HCEC 1CT (cell line): ENCODE measurements around the gene TMEM45A.
"Not testable (repeated sequence)": the region's sequence is repeated elsewhere in the genome, so short reads cannot be mapped to it uniquely, and the experiment has no call there.

Experiments used
- DNase-seq: peaks from one replicate; pipeline ENCODE4 v3.0.0-alpha.2; 2017

Gene TMEM45A

DNA sequence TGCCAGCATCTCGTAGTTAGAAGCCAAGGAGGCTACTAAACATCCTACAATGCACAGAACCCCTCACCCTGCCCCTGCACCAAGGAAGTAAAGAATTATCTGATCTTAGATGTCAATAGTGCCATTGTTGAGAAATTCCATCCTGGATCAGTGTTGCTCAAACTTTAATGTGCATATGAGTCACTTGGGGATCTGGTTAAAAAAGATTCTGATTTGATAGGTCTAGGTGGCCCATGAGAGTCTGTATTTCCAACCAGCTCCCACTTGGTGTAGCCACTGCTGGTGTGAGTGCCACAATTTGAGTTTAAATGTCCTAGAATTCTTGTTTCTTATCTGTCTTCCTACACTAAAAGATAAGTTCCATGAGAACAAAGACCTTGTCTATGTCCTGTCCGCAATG lies 43.7 kb downstream of the TMEM45A start:
- peak; percentile 49 for DNase-seq

DNA sequence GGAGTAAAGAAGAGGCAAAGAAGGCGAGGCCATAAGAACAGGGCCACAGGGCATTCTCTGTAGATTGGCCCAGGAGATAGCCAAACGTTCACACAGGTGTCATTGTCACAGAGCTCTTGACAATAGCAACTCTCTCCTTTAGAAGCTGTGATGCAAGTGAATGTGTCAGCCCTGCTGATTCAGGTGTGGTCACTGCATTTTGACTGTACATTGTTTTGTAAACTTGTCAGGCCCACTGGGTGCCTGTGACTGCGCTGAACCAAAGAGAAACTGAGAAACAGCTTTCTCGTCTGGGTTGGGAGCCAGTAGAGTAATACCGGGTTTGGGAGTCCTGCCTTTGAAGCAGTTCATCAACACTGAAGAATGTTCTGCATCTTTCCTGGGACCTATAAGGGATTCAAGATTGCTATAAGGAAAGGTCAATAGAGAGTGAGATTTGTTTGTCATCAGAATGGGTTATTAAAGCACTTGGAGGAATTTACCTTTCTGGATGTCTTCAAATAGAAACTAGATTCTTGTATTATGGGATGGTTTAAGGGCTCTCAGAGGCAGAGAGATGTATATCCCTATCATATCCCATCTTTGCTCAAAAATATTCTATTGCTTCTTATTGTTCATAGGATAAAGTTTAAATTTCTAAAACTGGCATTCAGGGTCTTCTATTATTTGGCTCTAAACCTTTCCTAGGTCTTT lies 45.4 kb downstream of the TMEM45A start:
- DNase-seq: no peak

DNA sequence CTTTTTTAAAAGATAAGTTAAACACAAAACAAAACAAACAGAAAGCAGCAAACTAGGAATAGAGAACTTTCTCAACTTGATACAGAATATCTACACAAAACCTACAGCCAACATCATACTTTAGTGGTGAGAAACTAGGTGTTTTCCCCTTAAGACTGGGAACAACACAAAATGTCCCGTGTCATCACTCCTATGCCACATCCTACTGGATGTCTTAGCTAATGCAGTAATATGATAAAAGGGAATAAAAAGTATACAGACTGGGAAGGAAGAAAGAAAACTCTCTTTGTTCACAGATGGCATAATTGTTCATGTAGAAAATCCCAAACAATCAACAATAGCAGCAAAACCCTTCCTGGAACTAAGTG lies 45.9 kb downstream of the TMEM45A start:
- no peak for DNase-seq

DNA sequence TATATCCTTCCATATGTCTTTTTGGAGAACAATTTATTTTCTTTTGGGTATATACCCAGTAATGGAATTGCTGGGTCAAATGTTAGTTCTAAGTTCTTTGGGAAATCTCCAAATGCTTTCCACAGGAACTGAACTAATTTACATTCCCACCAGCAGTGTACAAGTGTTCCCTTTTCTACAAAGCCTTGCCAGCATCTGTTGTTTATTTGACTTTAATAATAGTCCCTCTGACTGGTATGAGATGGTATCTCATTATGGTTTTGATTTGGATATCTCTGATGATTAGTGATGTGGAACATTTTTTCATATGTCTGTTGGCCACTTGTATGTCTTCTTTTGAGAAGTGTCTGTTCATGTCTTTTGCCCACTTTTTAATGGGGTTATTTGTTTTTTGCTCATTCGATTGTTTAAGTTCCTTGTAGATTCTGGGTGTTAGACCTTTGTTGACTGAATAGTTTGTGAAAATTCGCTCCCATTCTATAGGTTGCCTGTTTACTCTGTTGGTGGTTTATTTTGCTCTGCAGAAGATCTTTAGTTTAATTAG lies 48.4 kb downstream of the TMEM45A start:
- DNase-seq: no peak

DNA sequence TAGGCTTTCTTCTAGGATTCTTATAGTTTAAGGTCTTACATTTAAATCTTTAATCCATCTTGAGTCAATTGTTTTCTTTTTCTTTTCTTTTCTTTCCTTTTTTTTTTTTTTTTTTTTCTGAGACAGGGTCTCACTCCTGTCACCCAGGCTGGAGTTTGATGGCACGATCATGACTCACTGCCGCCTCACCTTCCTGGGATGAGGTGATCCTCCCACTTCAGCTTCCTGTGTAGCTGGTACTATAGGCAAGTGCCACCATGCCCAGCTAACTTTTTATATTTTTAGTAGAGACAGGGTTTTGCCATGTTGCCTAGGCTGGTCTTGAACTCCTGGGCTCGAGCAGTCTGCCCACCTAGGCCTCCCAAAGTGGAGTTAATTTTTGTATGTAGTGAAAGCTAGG lies 49.0 kb downstream of the TMEM45A start:
- DNase-seq: not testable (repeated sequence)

DNA sequence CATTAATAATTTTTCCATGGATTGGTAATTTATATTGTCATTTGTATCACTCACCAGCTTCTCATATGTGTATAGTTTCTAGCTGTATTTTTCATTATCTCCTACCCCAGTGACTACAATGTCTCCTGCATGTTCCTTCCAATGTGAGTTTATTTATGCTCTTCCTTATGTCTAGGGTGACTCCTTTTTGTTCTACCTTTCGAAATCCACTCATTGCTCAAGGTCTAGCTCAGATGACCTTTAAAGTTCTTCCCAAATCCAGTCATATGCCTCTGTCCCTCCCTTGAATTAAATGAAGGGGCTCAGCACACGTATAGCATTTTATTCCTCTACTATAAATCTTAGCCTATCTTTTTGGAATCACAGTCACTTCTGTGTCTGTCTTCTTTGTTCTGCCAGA lies 53.0 kb downstream of the TMEM45A start:
- DNase-seq: no peak

DNA sequence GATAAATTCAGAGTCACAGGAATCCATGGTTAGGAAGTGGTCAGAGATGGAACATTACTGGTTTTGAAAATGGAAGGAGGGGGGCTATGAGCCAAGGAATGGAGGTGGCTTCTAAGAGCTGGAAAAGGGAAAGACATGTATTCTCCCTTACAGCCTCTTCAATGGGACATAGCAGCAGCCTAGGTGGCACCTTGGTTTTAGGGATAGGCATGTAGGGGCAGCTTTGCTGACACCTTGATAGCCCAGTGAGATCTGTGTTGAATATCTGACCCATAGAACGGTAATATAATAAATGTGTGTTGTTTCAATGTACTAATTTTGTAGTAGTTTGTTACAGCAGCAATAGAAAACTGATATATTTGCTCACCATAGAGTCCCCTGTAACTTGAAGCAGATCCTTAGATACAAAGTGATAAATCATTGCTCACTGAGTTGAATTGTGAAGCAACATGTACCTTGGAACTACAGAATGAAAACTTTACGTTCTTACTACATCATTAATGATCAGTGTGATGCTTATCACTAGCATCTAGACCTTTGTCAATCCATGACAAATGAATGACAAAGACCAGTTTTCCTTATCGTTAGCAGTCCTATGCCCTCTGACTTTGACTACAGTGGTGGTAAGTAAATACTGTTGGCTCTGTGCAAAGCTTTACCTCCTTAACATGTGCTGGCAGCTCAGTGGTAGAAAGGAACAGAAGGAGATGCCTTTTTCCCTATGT lies 53.8 kb downstream of the TMEM45A start:
- DNase-seq: no peak

DNA sequence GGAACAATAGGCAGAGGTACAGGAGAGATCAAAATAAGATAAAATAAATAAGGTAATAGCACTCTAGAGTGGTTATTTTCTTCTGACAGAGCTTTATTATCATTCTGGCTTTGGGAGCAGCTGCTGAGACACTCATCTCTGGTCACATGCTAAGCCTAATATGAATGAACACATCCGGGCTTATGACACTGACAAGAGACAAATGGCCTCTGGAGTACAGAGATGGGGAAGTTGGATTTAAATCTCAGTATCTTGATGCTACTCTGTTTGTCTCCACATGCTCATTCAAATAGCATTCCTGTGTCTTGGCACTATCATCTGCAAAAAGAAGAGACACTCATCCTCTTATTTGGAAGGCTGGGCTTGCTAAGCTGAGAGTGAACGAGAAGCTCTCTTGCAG lies 55.6 kb downstream of the TMEM45A start:
- DNase-seq: no peak

DNA sequence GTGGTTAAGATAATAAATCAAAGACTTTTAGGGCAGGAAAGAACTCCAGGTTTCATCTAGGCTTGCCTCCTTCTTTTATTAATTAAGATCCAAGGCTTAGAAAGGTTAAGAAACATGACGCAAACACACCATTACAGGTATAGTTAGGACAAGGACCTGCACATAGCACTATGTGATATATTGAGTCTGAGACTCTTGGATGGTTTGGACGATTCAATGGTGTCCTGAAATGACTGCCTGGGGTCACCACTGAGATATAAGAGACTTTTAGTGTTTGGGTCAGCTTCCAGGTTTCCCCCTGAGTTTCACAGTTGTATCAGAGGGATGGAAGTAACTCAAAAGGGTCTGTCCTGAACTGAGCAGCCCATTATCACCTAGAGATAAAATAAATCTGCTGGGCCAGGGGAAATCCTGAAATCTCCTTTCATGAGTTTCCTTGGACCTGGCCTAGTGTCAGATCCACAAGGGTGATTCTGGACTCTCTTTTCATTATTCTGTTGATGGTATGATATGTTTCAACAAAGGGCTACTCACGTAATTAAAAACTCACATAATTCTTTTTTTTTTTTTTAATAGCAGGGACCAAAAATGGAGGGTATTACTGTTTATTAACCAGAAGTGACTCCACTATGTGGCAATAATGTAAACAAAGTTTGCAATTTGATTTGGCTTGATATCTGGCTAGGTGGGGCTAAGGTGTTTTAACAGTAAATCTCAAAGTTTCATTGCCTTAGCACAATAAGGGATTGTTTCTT lies 61.4 kb downstream of the TMEM45A start:
- no peak for DNase-seq

DNA sequence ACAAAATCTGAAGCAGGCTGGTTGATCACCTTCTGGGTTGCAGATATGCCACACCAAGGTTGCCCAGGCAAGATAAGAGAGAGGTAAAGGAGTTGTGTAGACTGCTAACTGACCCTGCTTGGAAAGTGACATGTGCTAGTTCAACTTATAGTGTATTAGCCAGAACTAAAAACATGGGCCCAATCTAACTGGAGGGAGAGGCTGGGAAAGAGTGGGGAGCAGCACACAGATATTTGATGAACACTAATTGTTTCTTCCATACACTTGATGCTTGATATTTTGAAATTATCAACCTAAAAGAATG lies 61.9 kb downstream of the TMEM45A start:
- no peak for DNase-seq

DNA sequence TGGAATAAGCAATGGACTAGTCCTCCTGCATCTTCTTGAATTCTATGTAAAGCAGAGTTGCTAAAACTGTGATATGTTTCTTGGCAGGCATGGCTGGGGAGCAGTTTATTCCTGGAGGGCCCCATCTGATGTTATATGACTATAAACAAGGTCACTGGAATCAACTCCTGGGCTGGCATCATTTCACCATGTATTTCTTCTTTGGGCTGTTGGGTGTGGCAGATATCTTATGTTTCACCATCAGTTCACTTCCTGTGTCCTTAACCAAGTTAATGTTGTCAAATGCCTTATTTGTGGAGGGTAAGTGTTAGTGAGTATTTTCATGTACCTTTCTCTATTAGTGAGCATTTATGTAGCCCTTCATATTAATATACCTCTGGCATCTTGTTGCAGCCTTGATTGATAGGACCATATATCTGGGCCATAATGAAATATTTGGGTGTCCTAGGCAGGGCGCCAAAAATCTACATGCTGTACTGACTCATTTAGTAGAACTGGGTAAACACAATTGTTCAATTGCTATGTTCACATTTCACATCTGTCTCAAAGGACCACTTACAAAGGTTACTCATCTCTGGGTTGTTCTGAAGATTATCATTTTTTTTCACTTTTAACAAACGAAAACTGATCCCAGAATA lies 64.4 kb downstream of the TMEM45A start:
- DNase-seq: peak; percentile 88

DNA sequence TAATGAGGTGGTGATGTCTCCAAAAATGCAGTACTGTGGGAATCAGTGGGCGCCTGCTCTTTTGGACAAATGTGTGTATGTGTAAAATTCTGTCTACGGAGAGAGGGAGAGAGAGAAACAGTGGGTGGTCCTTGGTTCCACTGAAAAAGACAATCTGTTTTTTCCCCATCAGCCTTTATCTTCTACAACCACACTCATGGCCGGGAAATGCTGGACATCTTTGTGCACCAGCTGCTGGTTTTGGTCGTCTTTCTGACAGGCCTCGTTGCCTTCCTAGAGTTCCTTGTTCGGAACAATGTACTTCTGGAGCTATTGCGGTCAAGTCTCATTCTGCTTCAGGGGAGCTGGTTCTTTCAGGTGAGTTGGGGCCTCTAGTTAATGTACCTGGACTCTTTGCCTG lies 65.8 kb downstream of the TMEM45A start:
- no peak for DNase-seq

DNA sequence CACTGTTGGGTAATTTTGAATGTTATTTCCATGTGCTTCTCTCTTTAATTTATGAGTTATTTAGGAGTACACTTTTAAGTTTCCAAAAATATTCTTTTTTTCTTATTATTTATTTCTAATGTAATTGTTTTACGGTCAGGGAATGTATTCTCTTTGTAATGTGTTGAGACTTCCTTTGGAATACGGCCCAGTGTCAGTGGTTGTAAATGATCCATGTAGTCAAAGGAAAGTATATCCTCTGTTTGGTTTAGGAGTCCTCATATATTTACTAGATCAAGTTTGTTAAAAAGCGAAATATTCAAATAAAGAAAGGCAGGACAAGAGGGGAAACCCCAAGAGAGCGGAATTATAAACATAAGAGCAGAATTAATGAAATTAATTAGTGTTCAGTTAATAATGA lies 68.0 kb downstream of the TMEM45A start:
- DNase-seq: no peak

DNA sequence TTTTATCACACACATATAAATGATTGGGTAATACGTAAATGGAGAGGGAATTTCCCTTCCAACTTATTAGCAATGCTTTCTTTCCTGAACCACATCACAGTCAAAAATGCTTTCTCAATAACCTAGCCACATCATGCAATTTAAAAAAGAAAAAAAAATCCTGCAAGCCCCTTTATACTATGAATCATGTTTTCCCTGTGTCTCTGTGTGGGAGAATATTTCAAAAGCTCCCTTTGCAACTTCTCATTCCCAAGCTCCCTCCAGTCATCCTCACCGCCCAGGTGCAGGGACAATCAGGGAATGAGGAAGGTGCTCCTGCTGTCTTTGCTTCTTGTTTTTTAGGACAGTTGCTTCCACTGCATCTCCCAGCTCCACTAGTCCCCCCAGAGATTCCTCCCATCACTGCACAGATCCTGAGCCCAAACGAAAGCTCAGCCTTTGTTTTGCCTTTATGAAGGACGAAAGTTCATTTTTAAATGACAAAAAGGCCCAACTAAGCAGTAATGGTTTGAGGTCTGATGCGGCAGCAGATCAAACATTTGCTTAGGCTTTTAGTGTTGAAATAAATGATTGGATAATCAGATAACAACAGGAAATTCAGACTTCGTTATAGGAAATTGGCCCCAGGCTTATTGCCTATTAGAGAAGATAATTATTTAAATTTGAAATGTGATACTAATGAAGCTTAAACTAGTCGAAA lies 69.2 kb downstream of the TMEM45A start:
- DNase-seq: peak; percentile 71

DNA sequence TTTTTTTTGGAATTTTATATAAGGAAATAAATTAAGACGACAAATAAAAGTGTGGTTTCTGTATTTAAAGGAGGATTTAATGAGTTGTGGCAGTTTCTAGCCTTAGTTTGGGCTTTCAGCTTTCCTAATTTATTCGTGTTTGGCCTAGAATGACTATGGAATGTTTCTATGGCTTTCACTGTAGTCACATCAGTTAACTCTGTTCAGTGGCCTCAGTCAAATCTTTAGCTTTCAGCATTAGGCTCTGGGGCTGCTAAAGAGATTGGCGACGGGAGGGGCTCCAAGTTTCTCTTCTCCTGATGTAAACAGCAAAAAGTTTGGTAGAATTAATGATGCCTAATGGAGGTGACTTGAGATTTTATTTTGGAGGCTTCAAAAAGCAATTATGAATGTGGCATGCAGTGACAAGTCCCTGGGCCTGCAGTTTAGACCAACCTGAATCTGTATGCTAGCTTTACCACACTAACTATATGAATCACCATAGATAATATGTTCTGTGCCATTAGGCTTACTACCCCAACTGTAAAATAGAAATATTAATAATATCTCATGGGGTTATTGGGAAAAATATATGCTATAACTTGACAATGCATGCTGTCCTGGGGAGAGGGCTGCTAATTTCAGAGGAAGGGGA lies 69.9 kb downstream of the TMEM45A start:
- DNase-seq: no peak

DNA sequence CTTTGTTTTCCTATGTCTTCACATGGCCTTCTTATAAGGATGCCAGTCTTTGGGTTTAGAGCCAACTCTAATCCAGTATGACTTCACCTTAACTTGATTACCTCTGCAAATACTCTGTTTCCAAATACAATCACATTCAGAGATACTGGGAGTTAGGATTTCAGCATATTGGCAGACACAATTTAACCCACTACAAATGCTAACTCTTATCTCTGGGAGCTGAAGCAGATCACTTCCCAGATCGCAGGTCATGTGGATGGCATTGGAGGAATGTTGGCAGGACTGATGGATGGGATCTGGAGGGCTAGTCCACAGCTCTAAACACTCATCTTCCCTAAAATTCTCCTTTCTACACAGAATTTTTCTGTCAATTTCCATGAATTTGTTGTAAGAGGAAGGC lies 70.8 kb downstream of the TMEM45A start:
- DNase-seq: no peak

DNA sequence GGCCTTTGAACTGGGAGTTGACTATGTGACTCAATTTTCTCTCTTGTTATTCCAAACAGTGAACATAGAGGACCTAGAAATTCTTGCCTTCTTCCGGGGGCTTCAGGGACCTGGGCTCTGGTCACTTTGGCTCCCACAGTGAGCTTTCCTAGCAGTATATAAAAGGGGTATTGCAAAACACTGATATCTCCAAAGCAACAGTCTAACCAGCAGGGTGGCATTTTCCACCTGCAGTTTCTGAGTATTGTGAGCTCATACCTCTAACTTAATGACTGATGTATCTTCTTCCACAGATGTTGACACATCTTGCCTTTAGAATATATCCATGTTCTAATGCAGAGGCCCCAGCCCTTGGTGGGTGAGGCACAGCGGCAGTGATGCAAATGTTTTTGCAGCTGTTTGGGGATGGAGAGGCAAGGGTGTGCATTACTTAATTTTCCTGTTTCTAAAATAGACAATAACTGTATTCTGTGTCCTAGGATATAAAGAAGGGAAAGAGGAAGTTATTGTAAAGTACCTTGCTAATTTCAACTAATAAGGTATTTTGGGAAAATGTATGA lies 71.3 kb downstream of the TMEM45A start:
- no peak for DNase-seq

DNA sequence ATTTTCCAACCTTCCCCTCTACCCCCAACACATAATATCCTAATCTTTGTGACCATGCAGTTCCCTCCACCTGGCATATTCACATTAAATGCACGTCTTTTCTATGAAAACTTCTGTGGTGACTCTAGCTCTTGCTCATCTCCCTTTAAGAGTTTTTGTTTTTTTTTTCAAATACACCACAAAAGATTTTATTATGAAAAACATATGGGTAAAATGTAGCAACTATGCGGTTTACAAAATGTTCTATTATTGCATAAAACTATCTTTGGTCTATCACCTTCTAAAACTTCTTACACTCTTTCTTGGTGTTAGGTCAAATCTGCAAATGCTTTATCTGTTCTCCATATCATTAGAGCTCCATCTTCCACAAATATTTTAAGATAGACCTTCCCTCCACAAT lies 78.4 kb downstream of the TMEM45A start:
- DNase-seq: no peak

DNA sequence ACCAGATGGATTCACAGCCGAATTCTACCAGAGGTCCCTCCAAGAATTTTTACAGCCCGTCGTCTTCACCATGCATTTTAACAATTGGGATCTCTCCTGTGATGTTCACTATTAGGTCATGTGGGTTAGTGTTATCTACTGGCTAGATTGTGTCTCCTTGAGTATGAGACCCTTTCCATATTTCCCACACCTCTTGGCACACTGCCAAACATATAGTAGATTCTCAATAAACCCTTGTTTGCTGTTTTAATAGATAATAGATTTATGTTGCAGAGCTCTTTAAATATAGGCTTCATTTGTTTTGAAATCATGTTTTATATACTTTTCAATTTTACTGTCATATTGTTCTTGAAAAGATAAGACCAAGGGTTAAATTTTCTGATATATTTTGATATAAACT lies 82.1 kb downstream of the TMEM45A start:
- DNase-seq: no peak

DNA sequence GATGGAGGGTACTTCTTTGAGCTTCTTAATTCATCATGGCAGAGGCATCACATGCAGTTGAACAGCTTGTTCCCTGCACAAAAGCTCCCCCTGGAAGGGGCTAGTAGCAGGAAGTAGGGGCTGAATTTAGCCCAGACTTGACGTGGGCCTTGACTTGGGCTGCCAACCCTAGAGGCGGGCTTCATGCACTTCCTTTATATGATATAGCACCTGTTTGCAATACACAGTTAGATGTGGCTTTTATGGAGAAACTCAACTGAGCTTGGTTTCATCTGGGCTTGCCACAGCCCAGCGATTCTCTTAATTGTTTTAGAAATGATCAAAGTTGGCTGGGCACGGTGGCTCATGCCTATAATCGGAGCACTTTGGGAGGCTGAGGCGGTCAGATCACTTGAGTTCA lies 83.3 kb downstream of the TMEM45A start:
- no peak for DNase-seq

DNA sequence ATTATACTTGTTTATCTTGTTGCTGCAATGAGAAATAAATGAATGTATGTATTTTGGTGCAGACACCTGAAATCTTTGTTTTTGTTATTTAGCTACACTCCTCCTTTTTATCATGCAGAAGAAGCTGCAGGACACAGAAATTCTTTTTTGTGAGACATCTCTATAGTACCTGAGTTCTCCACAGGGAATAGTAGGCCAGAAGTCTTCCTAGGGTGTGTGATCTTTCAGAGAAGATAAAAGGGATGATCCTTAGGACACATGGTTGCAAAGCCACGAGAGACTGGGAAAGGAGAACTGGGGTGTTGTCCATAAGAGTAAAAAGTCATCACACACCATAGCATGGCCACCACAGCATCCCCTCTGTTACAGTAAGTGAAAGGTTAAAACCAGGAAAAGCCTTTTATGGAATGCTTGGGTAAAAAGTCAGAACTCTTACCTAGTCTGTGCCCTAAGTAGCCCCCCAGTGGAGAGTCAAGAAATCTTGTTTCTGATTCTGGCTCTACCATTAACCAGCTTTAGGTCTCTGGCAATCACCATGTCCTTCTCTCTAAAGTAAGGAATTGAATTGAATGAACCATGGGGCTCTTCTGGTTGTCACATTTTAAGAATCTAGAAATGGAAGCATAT lies 85.1 kb downstream of the TMEM45A start:
- no peak for DNase-seq

DNA sequence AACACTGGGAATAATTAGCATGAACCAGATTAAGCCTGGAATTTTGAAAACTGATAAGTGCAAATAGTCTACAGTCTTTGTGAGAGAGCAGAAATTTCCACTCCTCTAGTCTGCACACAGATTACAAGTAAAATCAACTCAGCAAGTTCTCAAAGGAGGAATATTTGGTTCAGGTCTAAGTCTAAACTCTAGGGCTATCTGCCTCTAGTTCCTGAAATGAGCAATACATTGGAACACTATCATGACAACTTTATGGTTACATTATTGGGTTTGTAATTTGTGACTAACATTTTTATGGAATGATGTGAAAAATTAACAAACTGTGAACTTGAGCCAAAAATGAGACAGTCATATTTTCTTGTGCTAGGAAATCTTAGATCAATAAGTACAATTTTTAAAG lies 86.2 kb downstream of the TMEM45A start:
- no peak for DNase-seq
